HCT116 (cell line): ENCODE data around the gene CSNK2A2. TPM values are rescaled to one million over a fixed set of nuclear protein-coding genes. Genes with fewer than 3 reads are reported as not detected.

Source experiments
- ATAC-seq: fragments of 200-7000 bp; cut with Tn5 transposase; 2 replicates; pipeline ENCODE4 v1.9.1; 2020; ENCODE audit warnings: mild to moderate bottlenecking, moderate library complexity
- BruUV-seq: library from RNA; stranded (reverse); fragments of 400-500 nt; replicated peaks from 2 replicates; lab custom pipeline; 2021; lab: Mats Ljungman, UMichigan
- CTCF ChIA-PET: fragments of 300-600 bp; sonication (Branson Sonifier 250); formaldehyde crosslinking; loops from one replicate; lab custom pipeline; 2021; ENCODE audit warnings: antibody characterized with exemption; lab: Charles Lee
- POLR2A ChIA-PET: fragments of 300-600, 350-600 bp; sonication (Branson Sonifier 250); formaldehyde crosslinking; loops from one replicate; lab custom pipeline; 2021; ENCODE audit warnings: antibody characterized with exemption; lab: Charles Lee
- RAD21 ChIA-PET, 2 experiments: fragments of 300-600 bp; sonication (Branson Sonifier 250); formaldehyde crosslinking; loops; one replicate each; lab custom pipeline; 2023; ENCODE audit warnings: low total read pairs in 2 of 2; ENCODE audit not compliant: uncharacterized antibody in 2 of 2, unreplicated experiment in 2 of 2, low non-redundant PET in 1 of 2; lab: Charles Lee
- DNase-seq: peaks from one replicate; pipeline ENCODE4 v3.0.0-alpha.2; 2010; ENCODE audit warnings: low read depth, low spot score
- H2AFZ ChIP-seq: fragments of 200-600 bp; shearing (Covaris generic), sonication (generic); 2 replicates; pipeline ENCODE4 v1.6.1; 2017; ENCODE audit warnings: low read depth, mixed run types, mixed read lengths, antibody characterized with exemption, low read length; ENCODE audit not compliant: poor library complexity, severe bottlenecking
- H3K27ac ChIP-seq: 2 replicates; pipeline ENCODE4 v1.5.1; 2012; ENCODE audit warnings: low read depth, low read length
- H3K27me3 ChIP-seq: fragments of 200-600 bp; sonication (generic); 2 replicates; pipeline ENCODE4 v1.6.1; 2016; ENCODE audit warnings: mixed run types, low read length, mixed read lengths; ENCODE audit not compliant: insufficient read depth
- H3K36me3 ChIP-seq, 2 experiments: fragments of 200-500 bp in 1 of 2; fragments of 200-600 bp in 1 of 2; sonication (Bioruptor generic) in 1 of 2; sonication (generic) in 1 of 2; 2 replicates each; pipeline versions ENCODE4 v1.5.1 to v1.6.1; 2014 to 2016; ENCODE audit warnings: low read length in 2 of 2, inconsistent platforms in 1 of 2, mixed read lengths in 1 of 2, mixed run types in 1 of 2; ENCODE audit not compliant: insufficient read depth in 2 of 2, control insufficient read depth in 1 of 2
- H3K4me1 ChIP-seq, 2 experiments: fragments of 200-600 bp in 1 of 2; sonication (generic) in 1 of 2; 2 replicates each; pipeline versions ENCODE4 v1.5.1 to v1.6.1; 2012 to 2017; ENCODE audit warnings: low read length in 2 of 2, inconsistent platforms in 1 of 2, mild to moderate bottlenecking in 1 of 2, mixed read lengths in 1 of 2, mixed run types in 1 of 2, moderate library complexity in 1 of 2; ENCODE audit not compliant: insufficient read depth in 2 of 2, control insufficient read depth in 1 of 2
- H3K4me2 ChIP-seq: fragments of 200-600 bp; sonication (generic); 2 replicates; pipeline ENCODE4 v1.6.1; 2017; ENCODE audit warnings: mixed run types, low read length, mixed read lengths
- H3K4me3 ChIP-seq, 2 experiments: fragments of 200-600 bp in 1 of 2; sonication (generic) in 1 of 2; replicated peaks in 1 of 2; 2 replicates each; pipeline ENCODE4 v1.5.1; 2011 to 2016; ENCODE audit warnings: low read length in 2 of 2, control low read depth in 1 of 2, low read depth in 1 of 2, mild to moderate bottlenecking in 1 of 2, mixed read lengths in 1 of 2, mixed run types in 1 of 2
- H3K79me2 ChIP-seq: fragments of 200-600 bp; sonication (generic); 2 replicates; pipeline ENCODE4 v1.6.1; 2017; ENCODE audit warnings: mild to moderate bottlenecking, mixed run types, low read length, moderate library complexity, mixed read lengths; ENCODE audit not compliant: insufficient read depth
- H3K9ac ChIP-seq: fragments of 200-600 bp; sonication (generic); 2 replicates; pipeline ENCODE4 v1.6.1; 2016; ENCODE audit warnings: low read length, mixed read lengths
- H3K9me2 ChIP-seq: fragments of 200-600 bp; sonication (generic), shearing (Covaris generic); 2 replicates; pipeline ENCODE4 v1.6.1; 2017; ENCODE audit warnings: mixed run types, mild to moderate bottlenecking, moderate library complexity; ENCODE audit not compliant: insufficient read depth
- H3K9me3 ChIP-seq, 2 experiments: fragments of 200-500 bp in 1 of 2; fragments of 200-600 bp in 1 of 2; sonication (Bioruptor generic) in 1 of 2; sonication (generic) in 1 of 2; 2 replicates each; pipeline ENCODE4 v1.6.1; 2014 to 2017; ENCODE audit warnings: low read length in 2 of 2, mixed read lengths in 2 of 2, inconsistent platforms in 1 of 2, low read depth in 1 of 2, mild to moderate bottlenecking in 1 of 2, mixed run types in 1 of 2, moderate library complexity in 1 of 2; ENCODE audit not compliant: control insufficient read depth in 1 of 2, insufficient read depth in 1 of 2
- H4K20me1 ChIP-seq: fragments of 200-600 bp; sonication (generic), shearing (Covaris generic); 2 replicates; pipeline ENCODE4 v1.6.1; 2017; ENCODE audit warnings: mixed run types, mild to moderate bottlenecking, moderate library complexity; ENCODE audit not compliant: insufficient read depth
- CBX3 ChIP-seq: IDR thresholded peaks from 2 replicates; pipeline ENCODE4 v1.6.1; 2012; ENCODE audit warnings: low read depth
- CEBPB ChIP-seq: IDR thresholded peaks from 2 replicates; pipeline ENCODE4 v1.6.1; 2012; ENCODE audit warnings: low read depth
- EGR1 ChIP-seq: IDR thresholded peaks from 2 replicates; pipeline ENCODE4 v1.6.1; 2012; ENCODE audit warnings: low read depth
- EZH2 ChIP-seq: fragments of 200-600 bp; sonication (generic); IDR thresholded peaks from 2 replicates; pipeline ENCODE4 v1.6.1; 2017; ENCODE audit warnings: antibody characterized with exemption, mixed run types
- EZH2phosphoT487 ChIP-seq: fragments of 200-600 bp; IDR thresholded peaks from 2 replicates; pipeline ENCODE4 v1.6.1; 2018; ENCODE audit warnings: antibody characterized with exemption, borderline replicate concordance
- FOSL1 ChIP-seq: IDR thresholded peaks from 2 replicates; pipeline ENCODE4 v1.6.1; 2012; ENCODE audit warnings: low read depth
- MAX ChIP-seq: IDR thresholded peaks from 2 replicates; pipeline ENCODE4 v1.6.1; 2012
- POLR2AphosphoS5 ChIP-seq: IDR thresholded peaks from 2 replicates; pipeline ENCODE4 v1.6.1; 2011; ENCODE audit warnings: mild to moderate bottlenecking, low read depth, low read length, moderate library complexity
- RAD21 ChIP-seq: IDR thresholded peaks from 2 replicates; pipeline ENCODE4 v1.6.1; 2012; ENCODE audit warnings: low read depth, mild to moderate bottlenecking
- SIN3A ChIP-seq: IDR thresholded peaks from 2 replicates; pipeline ENCODE4 v1.6.1; 2012; ENCODE audit warnings: low read depth
- SP1 ChIP-seq: IDR thresholded peaks from 2 replicates; pipeline ENCODE4 v1.6.1; 2012; ENCODE audit warnings: low read depth
- TCF7L2 ChIP-seq: IDR thresholded peaks from 2 replicates; pipeline ENCODE4 v1.7.0; 2011; ENCODE audit warnings: borderline replicate concordance, inconsistent platforms; ENCODE audit not compliant: insufficient read depth, insufficient read length; ENCODE audit errors: extremely low read depth
- YY1 ChIP-seq: IDR thresholded peaks from 2 replicates; pipeline ENCODE4 v1.6.1; 2011; ENCODE audit warnings: low read length, low read depth, moderate library complexity, mild to moderate bottlenecking; ENCODE audit not compliant: insufficient replicate concordance; ENCODE audit errors: extremely low read depth
- ZFX ChIP-seq: fragments of 450-650 bp; IDR thresholded peaks from 2 replicates; pipeline ENCODE4 v1.6.1; 2017
- ZNF274 ChIP-seq: fragments of 200-500 bp; sonication (Bioruptor generic); IDR thresholded peaks from 2 replicates; pipeline ENCODE4 v1.6.1; 2014; ENCODE audit warnings: mild to moderate bottlenecking, low read depth, low read length, inconsistent platforms
- intact Hi-C: fragments of 100-400 bp; cut with micrococcal nuclease; formaldehyde crosslinking; loops from 2 replicates; pipeline ENCODE4 v1.10.0; 2022
- total RNA-seq: library from RNA; stranded (reverse); gene quantifications from one replicate; pipeline ENCODE4 v1.2.1, GENCODE V29; 2021; ENCODE audit not compliant: unreplicated experiment
- TF ChIP-seq, protein P1 (sequence below), 3 experiments: fragments of 200-600 bp in 1 of 3; sonication (generic) in 1 of 3; IDR thresholded peaks in 2 of 3; conservative IDR thresholded peaks in 1 of 3; 2 replicates each; pipeline ENCODE4 v1.5.1; 2012 to 2017; ENCODE audit warnings: low read depth in 2 of 3, low read length in 2 of 3, antibody characterized with exemption in 1 of 3, borderline replicate concordance in 1 of 3, control low read depth in 1 of 3, mild to moderate bottlenecking in 1 of 3, mixed read lengths in 1 of 3, mixed run types in 1 of 3, moderate library complexity in 1 of 3; ENCODE audit not compliant: insufficient read depth in 1 of 3
- TF ChIP-seq, protein P2 (sequence below): IDR thresholded peaks from 2 replicates; pipeline ENCODE4 v1.6.1; 2012

CSNK2A2 gene
- total RNA-seq, 1 experiment from 2014 or later: 97.7 TPM

DNA sequence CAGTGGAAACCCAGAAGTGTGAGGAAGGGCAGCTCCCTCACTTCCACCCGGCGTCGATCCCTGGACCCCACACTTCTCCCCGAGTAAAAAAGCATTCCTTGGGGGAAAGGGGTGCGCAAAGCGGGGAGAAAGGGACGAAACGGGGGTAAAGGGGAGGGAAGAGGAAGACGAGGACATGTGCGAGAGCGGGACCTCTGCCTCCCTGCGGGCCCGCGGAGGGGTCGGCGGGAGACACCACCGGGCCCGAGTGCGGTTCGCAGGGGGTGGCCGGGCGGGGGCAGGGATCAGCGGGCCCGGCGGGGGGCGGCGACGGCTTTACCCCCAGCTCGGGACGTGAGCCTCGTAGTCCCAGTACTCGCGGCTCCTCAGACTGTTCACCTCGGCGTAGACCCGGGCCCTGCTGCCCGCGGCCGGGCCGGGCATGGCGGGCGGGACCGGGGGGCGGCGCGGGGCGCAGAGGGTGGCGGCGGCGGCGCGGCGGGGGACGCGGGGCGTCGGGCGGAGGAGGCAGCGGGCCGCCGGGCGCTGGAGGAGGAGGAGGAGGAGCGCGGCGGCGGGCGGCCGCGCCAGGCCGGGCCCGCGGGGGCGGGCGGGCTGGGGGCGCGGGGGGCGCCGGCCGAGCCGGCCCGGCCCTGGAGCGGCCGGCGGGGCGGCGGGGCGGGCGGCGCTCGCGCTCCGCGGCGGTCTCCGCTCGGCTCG, 443 bp downstream of the CSNK2A2 start (continued):
- TF ChIP-seq, protein P1, sequence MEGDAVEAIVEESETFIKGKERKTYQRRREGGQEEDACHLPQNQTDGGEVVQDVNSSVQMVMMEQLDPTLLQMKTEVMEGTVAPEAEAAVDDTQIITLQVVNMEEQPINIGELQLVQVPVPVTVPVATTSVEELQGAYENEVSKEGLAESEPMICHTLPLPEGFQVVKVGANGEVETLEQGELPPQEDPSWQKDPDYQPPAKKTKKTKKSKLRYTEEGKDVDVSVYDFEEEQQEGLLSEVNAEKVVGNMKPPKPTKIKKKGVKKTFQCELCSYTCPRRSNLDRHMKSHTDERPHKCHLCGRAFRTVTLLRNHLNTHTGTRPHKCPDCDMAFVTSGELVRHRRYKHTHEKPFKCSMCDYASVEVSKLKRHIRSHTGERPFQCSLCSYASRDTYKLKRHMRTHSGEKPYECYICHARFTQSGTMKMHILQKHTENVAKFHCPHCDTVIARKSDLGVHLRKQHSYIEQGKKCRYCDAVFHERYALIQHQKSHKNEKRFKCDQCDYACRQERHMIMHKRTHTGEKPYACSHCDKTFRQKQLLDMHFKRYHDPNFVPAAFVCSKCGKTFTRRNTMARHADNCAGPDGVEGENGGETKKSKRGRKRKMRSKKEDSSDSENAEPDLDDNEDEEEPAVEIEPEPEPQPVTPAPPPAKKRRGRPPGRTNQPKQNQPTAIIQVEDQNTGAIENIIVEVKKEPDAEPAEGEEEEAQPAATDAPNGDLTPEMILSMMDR (IDR thresholded peaks at IDR 0.05 in 2 of 3, conservative IDR thresholded peaks at IDR 0.05 in 1 of 3; ENCODE audit: borderline replicate concordance in 1 of 3, insufficient read depth in 1 of 3, low read depth in 2 of 3, low read length in 2 of 3): no peak
- TF ChIP-seq ZFX (no peak), EZH2phosphoT487 (no peak), MAX (no peak), EZH2 (no peak), EGR1 (no peak), ZNF274 (no peak), SP1 (no peak), TCF7L2 (no peak)
- TF ChIP-seq, all 23 proteins: peak for 0

GRCh38 chr16:58196898-58197313, 1.0 kb downstream of the CSNK2A2 start:
- CTCF ChIA-PET: interaction anchor here (0.8 kb wide), 1 partner anchor 68 kb away, joined by 3 read pairs; the partner anchor contains the start of gene CFAP20
- peaks cover 55% of the 10 kb centered on the region for H3K79me2 ChIP-seq
- no peaks in the 10 kb centered on the region for H3K27me3 ChIP-seq
- H3K36me3 ChIP-seq: peaks cover 35 to 36% of the 10 kb centered on the region in 2 experiments
- no peak for TF ChIP-seq FOSL1
- TF ChIP-seq MAX: no peak
- no peak for TF ChIP-seq POLR2AphosphoS5
- no peak for TF ChIP-seq CBX3
- TF ChIP-seq ZNF274: no peak
- TF ChIP-seq ZFX: no peak
- TF ChIP-seq, protein P1 (IDR thresholded peaks at IDR 0.05 in 2 of 3, conservative IDR thresholded peaks at IDR 0.05 in 1 of 3; ENCODE audit: borderline replicate concordance in 1 of 3, insufficient read depth in 1 of 3, low read depth in 2 of 3, low read length in 2 of 3): no peak
- TF ChIP-seq YY1: no peak
- TF ChIP-seq RAD21: no peak
- TF ChIP-seq, protein P2, sequence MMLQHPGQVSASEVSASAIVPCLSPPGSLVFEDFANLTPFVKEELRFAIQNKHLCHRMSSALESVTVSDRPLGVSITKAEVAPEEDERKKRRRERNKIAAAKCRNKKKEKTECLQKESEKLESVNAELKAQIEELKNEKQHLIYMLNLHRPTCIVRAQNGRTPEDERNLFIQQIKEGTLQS: no peak
- TF ChIP-seq CEBPB: no peak
- no peak for TF ChIP-seq SIN3A
- no peak overlapping the region for H2AFZ ChIP-seq
- H3K4me3 ChIP-seq: peak overlapping the region; percentile 88 to 96
- no peak overlapping the region for H3K27ac ChIP-seq
- H3K9ac ChIP-seq: peak overlapping the region; percentile 81
- H3K9me3 ChIP-seq: no peaks in the 10 kb centered on the region
- intact Hi-C loops: loop anchor here (5.0 kb wide), 1 partner anchor 175 kb away; no protein-coding TSS in a partner anchor
- H3K9me2 ChIP-seq: no peaks in the 10 kb centered on the region
- no peak for DNase-seq
- peaks cover 16 to 25% of the 10 kb centered on the region in 2 experiments for H3K4me1 ChIP-seq
- peak overlapping the region; percentile 87 for H3K4me2 ChIP-seq
- peaks cover 4% of the 10 kb centered on the region; the same call in 1 of the 2 replicates for H4K20me1 ChIP-seq
- ATAC-seq: peak; percentile 37; the same call in 1 of the 2 replicates
- POLR2A ChIA-PET: interaction anchor here (0.6 kb wide), 1 partner anchor 79 kb away, joined by 3 read pairs; no protein-coding TSS in a partner anchor
- no TSS peak for BruUV-seq
- RAD21 ChIA-PET: no interaction called here
